H1 (cell line): ENCODE results near the gene FAM228B. TPM values are rescaled to one million over a fixed set of nuclear protein-coding genes. Genes with fewer than 3 reads are reported as not detected.

Source experiments
- CTCF ChIA-PET: fragments of 300-600 bp; sonication (Branson Sonifier 250); formaldehyde crosslinking; loops from one replicate; lab custom pipeline; 2021; ENCODE audit not compliant: partially characterized antibody; lab: Charles Lee
- POLR2A ChIA-PET: fragments of 300-600 bp; sonication (Branson Sonifier 250); formaldehyde crosslinking; loops from one replicate; lab custom pipeline; 2021; ENCODE audit warnings: inconsistent platforms; ENCODE audit not compliant: partially characterized antibody; lab: Charles Lee
- DNase-seq, 2 experiments: peaks; one replicate each; pipeline versions ENCODE4 v3.0.0 to v3.0.0-alpha.2; 2010 to 2022; ENCODE audit warnings: low spot score in 2 of 2, low read depth in 1 of 2, mixed read lengths in 1 of 2
- FAIRE-seq: peaks from 2 replicates; lab custom pipeline; 2011; peaks lifted over from hg19 to GRCh38; lab: Jason Lieb, UNC
- H2AFZ ChIP-seq: 2 replicates; pipeline ENCODE4 v1.8.1; 2012; ENCODE audit warnings: low read length, inconsistent platforms
- H2AK5ac ChIP-seq: 2 replicates; pipeline ENCODE4 v1.6.1; 2013; ENCODE audit warnings: low read depth, low read length
- H2BK120ac ChIP-seq: replicated peaks from 2 replicates; pipeline ENCODE3; 2013; ENCODE audit warnings: low read depth, low read length, inconsistent platforms
- H2BK12ac ChIP-seq: 2 replicates; pipeline ENCODE4 v1.6.1; 2013; ENCODE audit warnings: low read depth, low read length
- H2BK15ac ChIP-seq: 2 replicates; pipeline ENCODE4 v1.6.1; 2013; ENCODE audit warnings: low read length
- H2BK20ac ChIP-seq: 2 replicates; pipeline ENCODE4 v1.6.1; 2013; ENCODE audit warnings: low read length
- H2BK5ac ChIP-seq: 2 replicates; pipeline ENCODE4 v1.6.1; 2013; ENCODE audit warnings: low read depth, low read length
- H3K14ac ChIP-seq: 2 replicates; pipeline ENCODE4 v1.6.1; 2013; ENCODE audit warnings: inconsistent platforms; ENCODE audit not compliant: insufficient read length
- H3K18ac ChIP-seq: 2 replicates; pipeline ENCODE4 v1.6.1; 2013; ENCODE audit warnings: low read length; ENCODE audit errors: extremely low read depth
- H3K23ac ChIP-seq: 2 replicates; pipeline ENCODE4 v1.6.1; 2013; ENCODE audit warnings: inconsistent platforms; ENCODE audit not compliant: insufficient read length
- H3K23me2 ChIP-seq: 2 replicates; pipeline ENCODE4 v1.6.1; 2013; ENCODE audit warnings: low read depth, low read length
- H3K27ac ChIP-seq: 2 replicates; pipeline ENCODE4 v1.6.1; 2011; ENCODE audit warnings: low read depth, low read length, inconsistent platforms
- H3K27me3 ChIP-seq, 4 experiments: replicated peaks in 1 of 4; 1 replicate in 1 of 4; 2 replicates in 3 of 4; pipeline versions ENCODE4 v1.6.1 to v1.8.1; 2011 to 2013; ENCODE audit warnings: low read length in 3 of 4, mild to moderate bottlenecking in 3 of 4, inconsistent platforms in 2 of 4, mixed read lengths in 2 of 4, moderate library complexity in 1 of 4; ENCODE audit not compliant: control insufficient read depth in 3 of 4, insufficient read depth in 3 of 4; ENCODE audit errors: extremely low read depth in 1 of 4
- H3K36me3 ChIP-seq, 4 experiments: 2 replicates each; pipeline versions ENCODE4 v1.6.1 to v1.8.1; 2011 to 2013; ENCODE audit warnings: mild to moderate bottlenecking in 4 of 4, low read length in 3 of 4, moderate library complexity in 2 of 4, control low read depth in 1 of 4, inconsistent platforms in 1 of 4; ENCODE audit not compliant: insufficient read depth in 4 of 4, control insufficient read depth in 2 of 4
- H3K4ac ChIP-seq: replicated peaks from 2 replicates; pipeline ENCODE3; 2013; ENCODE audit warnings: low read length, low read depth, mixed read lengths, inconsistent platforms; ENCODE audit not compliant: insufficient read length
- H3K4me1 ChIP-seq, 4 experiments: replicated peaks in 1 of 4; 1 replicate in 1 of 4; 2 replicates in 3 of 4; pipeline versions ENCODE4 v1.6.1 to v1.8.1; 2011 to 2013; ENCODE audit warnings: low read length in 3 of 4, inconsistent platforms in 2 of 4, mixed read lengths in 1 of 4; ENCODE audit not compliant: insufficient read depth in 4 of 4, control insufficient read depth in 3 of 4
- H3K4me2 ChIP-seq, 2 experiments: 2 replicates each; pipeline versions ENCODE4 v1.6.1 to v1.8.1; 2011 to 2013; ENCODE audit warnings: low read depth in 2 of 2, low read length in 2 of 2, control low read depth in 1 of 2, inconsistent platforms in 1 of 2, mild to moderate bottlenecking in 1 of 2; ENCODE audit not compliant: insufficient read depth in 1 of 2
- H3K4me3 ChIP-seq, 4 experiments: fragments of 200-600, 300-600 bp in 1 of 4; sonication (generic), shearing (Covaris generic), sonication (Bioruptor Twin) in 1 of 4; 2 replicates each; pipeline versions ENCODE4 v1.5.1 to v1.8.1; 2011 to 2016; ENCODE audit warnings: low read length in 4 of 4, low read depth in 3 of 4, control low read depth in 2 of 4, inconsistent platforms in 2 of 4, mild to moderate bottlenecking in 2 of 4, mixed read lengths in 1 of 4, moderate library complexity in 1 of 4; ENCODE audit not compliant: insufficient read depth in 2 of 4; ENCODE audit errors: extremely low read depth in 1 of 4
- H3K56ac ChIP-seq: replicated peaks from 2 replicates; pipeline ENCODE3; 2013; ENCODE audit warnings: low read depth, mild to moderate bottlenecking, mixed read lengths, low read length, inconsistent platforms; ENCODE audit not compliant: insufficient read length
- H3K79me1 ChIP-seq: 2 replicates; pipeline ENCODE4 v1.6.1; 2013; ENCODE audit warnings: low read depth, low read length, control low read depth
- H3K79me2 ChIP-seq, 2 experiments: 2 replicates each; pipeline versions ENCODE4 v1.6.1 to v1.8.1; 2012 to 2013; ENCODE audit warnings: low read length in 2 of 2, mild to moderate bottlenecking in 2 of 2, inconsistent platforms in 1 of 2; ENCODE audit not compliant: insufficient read depth in 2 of 2, control insufficient read depth in 1 of 2
- H3K9ac ChIP-seq, 4 experiments: replicated peaks in 1 of 4; 1 replicate in 1 of 4; 2 replicates in 3 of 4; pipeline versions ENCODE4 v1.6.1 to v1.8.1; 2011 to 2013; ENCODE audit warnings: low read depth in 3 of 4, low read length in 3 of 4, control low read depth in 2 of 4, mild to moderate bottlenecking in 2 of 4, moderate library complexity in 2 of 4, inconsistent platforms in 1 of 4; ENCODE audit errors: extremely low read depth in 1 of 4
- H3K9me3 ChIP-seq, 2 experiments: 2 replicates each; pipeline versions ENCODE4 v1.6.1 to v1.8.1; 2012 to 2013; ENCODE audit warnings: mild to moderate bottlenecking in 2 of 2, moderate library complexity in 2 of 2, control low read depth in 1 of 2, inconsistent platforms in 1 of 2, low read depth in 1 of 2, low read length in 1 of 2, mixed read lengths in 1 of 2; ENCODE audit not compliant: insufficient read depth in 2 of 2
- H4K20me1 ChIP-seq, 2 experiments: replicated peaks in 1 of 2; 2 replicates each; pipeline versions ENCODE3 to v1.8.1; 2011 to 2013; ENCODE audit warnings: inconsistent platforms in 2 of 2, low read length in 2 of 2, mild to moderate bottlenecking in 1 of 2; ENCODE audit not compliant: insufficient read depth in 2 of 2, control insufficient read depth in 1 of 2
- H4K5ac ChIP-seq: 2 replicates; pipeline ENCODE4 v1.6.1; 2013; ENCODE audit warnings: low read length, low read depth, mixed read lengths, inconsistent platforms; ENCODE audit not compliant: insufficient read length
- H4K8ac ChIP-seq: 2 replicates; pipeline ENCODE4 v1.8.0; 2013; ENCODE audit warnings: mild to moderate bottlenecking, moderate library complexity, low read length, inconsistent platforms; ENCODE audit not compliant: insufficient read depth; ENCODE audit errors: extremely low read depth
- H4K91ac ChIP-seq: replicated peaks from 2 replicates; pipeline ENCODE3; 2013; ENCODE audit warnings: low read length, mixed read lengths, inconsistent platforms; ENCODE audit not compliant: insufficient read length
- HDAC2 ChIP-seq, 2 experiments: fragments of 300-600 bp in 1 of 2; sonication (generic) in 1 of 2; IDR thresholded peaks; 2 replicates each; pipeline ENCODE4 v1.6.1; 2011 to 2012; ENCODE audit warnings: low read depth in 2 of 2, low read length in 2 of 2, mild to moderate bottlenecking in 2 of 2, moderate library complexity in 2 of 2, borderline replicate concordance in 1 of 2, inconsistent platforms in 1 of 2
- TAF1 ChIP-seq: IDR thresholded peaks from 2 replicates; pipeline ENCODE4 v1.6.1; 2011; ENCODE audit warnings: mild to moderate bottlenecking, low read depth, low read length
- polyA plus RNA-seq, 7 experiments: library from polyadenylated mRNA; depleted of rRNA in 3 of 7; stranded (reverse) in 5 of 7; unstranded in 2 of 7; fragments of >200 nt in 5 of 7; fragments of 200-250 nt in 2 of 7; gene quantifications; 1 replicate in 5 of 7; 2 replicates in 1 of 7; 4 replicates in 1 of 7; pipeline versions ENCODE4 v1.2.1 to v1.2.3, GENCODE V29; 2011 to 2013; ENCODE audit warnings: missing spikeins in 2 of 7, mixed read lengths in 2 of 7
- total RNA-seq: library from RNA; stranded (reverse); fragmentation: NEBNext Ultra II Directional; extraction: Animal tissue kit (Norgen Biotek cat#: 25700); gene quantifications from 2 replicates; pipeline ENCODE4 v1.2.1, GENCODE V29; 2021

Gene FAM228B
- total and polyA plus RNA-seq, 2 of the 8 experiments (the other 6 are each of a cell fraction or from before 2014, with no cell fraction given) = 1.4 to 3.2 TPM

DNA sequence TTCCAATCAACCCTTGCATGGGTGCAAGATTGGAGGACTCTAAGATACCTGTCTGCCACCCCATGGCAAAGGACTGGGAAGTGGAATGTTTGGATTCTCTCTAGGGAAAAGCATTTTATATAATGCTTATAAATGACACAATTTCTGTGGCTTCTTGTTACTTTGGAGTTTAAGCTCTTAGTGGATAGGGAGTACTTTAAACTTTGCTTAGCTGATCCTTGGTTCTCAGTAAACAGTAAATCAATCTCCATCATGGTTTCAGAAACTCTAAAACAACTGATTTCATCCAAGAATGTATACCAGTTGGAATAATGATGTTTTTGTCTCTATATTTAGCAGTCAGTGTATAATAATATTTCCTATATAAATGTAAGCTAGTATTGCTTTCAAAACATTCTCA lies 37.5 kb downstream of the FAM228B start:
- H3K4ac ChIP-seq = no peak overlapping the region
- H2BK5ac ChIP-seq = no peak overlapping the region
- no peaks in the 10 kb centered on the region for H3K9me3 ChIP-seq
- FAIRE-seq (no peak), DNase-seq (no peak)
- H3K14ac ChIP-seq = no peak overlapping the region
- no peak overlapping the region for H3K27ac ChIP-seq
- POLR2A ChIA-PET = interaction anchor here (0.9 to 1.3 kb wide), 2 partner anchors 77 to 82 kb away, joined by 3 read pairs; no protein-coding TSS in a partner anchor
- no peak overlapping the region for H2BK120ac ChIP-seq
- no peak overlapping the region for H3K4me3 ChIP-seq
- H2AFZ ChIP-seq = no peak overlapping the region
- no peaks in the 10 kb centered on the region for H4K20me1 ChIP-seq
- H3K9ac ChIP-seq = no peak overlapping the region
- H2BK15ac ChIP-seq = no peak overlapping the region
- H3K36me3 ChIP-seq = no peaks in the 10 kb centered on the region
- no peak overlapping the region for H3K23ac ChIP-seq
- no peaks in the 10 kb centered on the region; a peak in 1 of 7 replicates for H3K4me1 ChIP-seq
- H3K79me2 ChIP-seq = no peaks in the 10 kb centered on the region
- no peak overlapping the region for H3K4me2 ChIP-seq
- H3K27me3 ChIP-seq = no peaks in the 10 kb centered on the region
- no peaks in the 10 kb centered on the region for H3K79me1 ChIP-seq
- no peak overlapping the region for H2BK12ac ChIP-seq
- H2AK5ac ChIP-seq = no peak overlapping the region
- H3K56ac ChIP-seq = no peak overlapping the region
- H3K18ac ChIP-seq = no peak overlapping the region
- no peaks in the 10 kb centered on the region for H3K23me2 ChIP-seq
- no peak overlapping the region for H2BK20ac ChIP-seq
- CTCF ChIA-PET = interaction anchor here (0.6 to 3.1 kb wide), 6 partner anchors 10 to 311 kb away, joined by 3 to 16 read pairs (median 4); partner anchors contain the start of gene TP53I3
- H4K91ac ChIP-seq = no peak overlapping the region
- no peak overlapping the region for H4K8ac ChIP-seq
- no peak overlapping the region for H4K5ac ChIP-seq
- TF ChIP-seq TAF1 (no peak), HDAC2 (IDR thresholded peaks at IDR 0.05; ENCODE audit: borderline replicate concordance in 1 of 2, low read depth in 2 of 2, low read length in 2 of 2) (no peak)
